LNCaP clone FGC (cell line): ENCODE data around the gene ITPRIPL1.

Experiments
- DNase-seq: peaks from one replicate; pipeline ENCODE4 v3.0.0-alpha.2; 2011; ENCODE audit warnings: low read depth
- H3K4me3 ChIP-seq: 2 replicates; pipeline ENCODE4 v1.5.1; 2011; ENCODE audit warnings: mild to moderate bottlenecking, low read depth, low read length, control low read depth
- CTCF ChIP-seq: IDR thresholded peaks from 2 replicates; pipeline ENCODE4 v1.5.1; 2012; ENCODE audit warnings: mild to moderate bottlenecking; ENCODE audit not compliant: control insufficient read depth, insufficient read depth; ENCODE audit errors: extremely low read depth

The ITPRIPL1 gene

GRCh38 chr2:96323849-96324248 is 1.3 kb upstream of the ITPRIPL1 start:
- DNase-seq: no peak
- no peak overlapping the region for H3K4me3 ChIP-seq
- TF ChIP-seq CTCF: no peak

GRCh38 chr2:96324721-96325040 is 436 bp upstream of the ITPRIPL1 start:
- no peak for TF ChIP-seq CTCF
- H3K4me3 ChIP-seq: no peak overlapping the region
- DNase-seq: no peak

GRCh38 chr2:96325884-96326255 is 753 bp downstream of the ITPRIPL1 start:
- H3K4me3 ChIP-seq: no peak overlapping the region
- no peak for TF ChIP-seq CTCF
- DNase-seq: no peak

GRCh38 chr2:96326564-96326963 is 1.4 kb downstream of the ITPRIPL1 start:
- DNase-seq: no peak
- H3K4me3 ChIP-seq: no peak overlapping the region
- no peak for TF ChIP-seq CTCF

- TF ChIP-seq CTCF: no peak
- H3K4me3 ChIP-seq: no peak overlapping the region
Observed at GRCh38 chr2:96326990-96327820, 2.1 kb downstream of the ITPRIPL1 start.

GRCh38 chr2:96329456-96329855 is 4.3 kb downstream of the ITPRIPL1 start:
- H3K4me3 ChIP-seq: no peak overlapping the region
- TF ChIP-seq CTCF: no peak
- DNase-seq: no peak

More at GRCh38 chr2:96326990-96327820, 2.1 kb downstream of the ITPRIPL1 start:
- no peak for DNase-seq

- no peak for DNase-seq
- TF ChIP-seq CTCF: no peak
- no peak overlapping the region for H3K4me3 ChIP-seq
Observed at GRCh38 chr2:96329874-96330273, 4.8 kb downstream of the ITPRIPL1 start.
